GM12872 (cell line): ENCODE results near the gene CCDC57.

Experiments used
- TF ChIP-seq, protein P1 (sequence below): IDR thresholded peaks from 3 replicates; pipeline ENCODE4 v1.5.1; 2011; ENCODE audit warnings: low read depth, mild to moderate bottlenecking, low read length, moderate library complexity; ENCODE audit not compliant: insufficient read depth

The CCDC57 gene

DNA sequence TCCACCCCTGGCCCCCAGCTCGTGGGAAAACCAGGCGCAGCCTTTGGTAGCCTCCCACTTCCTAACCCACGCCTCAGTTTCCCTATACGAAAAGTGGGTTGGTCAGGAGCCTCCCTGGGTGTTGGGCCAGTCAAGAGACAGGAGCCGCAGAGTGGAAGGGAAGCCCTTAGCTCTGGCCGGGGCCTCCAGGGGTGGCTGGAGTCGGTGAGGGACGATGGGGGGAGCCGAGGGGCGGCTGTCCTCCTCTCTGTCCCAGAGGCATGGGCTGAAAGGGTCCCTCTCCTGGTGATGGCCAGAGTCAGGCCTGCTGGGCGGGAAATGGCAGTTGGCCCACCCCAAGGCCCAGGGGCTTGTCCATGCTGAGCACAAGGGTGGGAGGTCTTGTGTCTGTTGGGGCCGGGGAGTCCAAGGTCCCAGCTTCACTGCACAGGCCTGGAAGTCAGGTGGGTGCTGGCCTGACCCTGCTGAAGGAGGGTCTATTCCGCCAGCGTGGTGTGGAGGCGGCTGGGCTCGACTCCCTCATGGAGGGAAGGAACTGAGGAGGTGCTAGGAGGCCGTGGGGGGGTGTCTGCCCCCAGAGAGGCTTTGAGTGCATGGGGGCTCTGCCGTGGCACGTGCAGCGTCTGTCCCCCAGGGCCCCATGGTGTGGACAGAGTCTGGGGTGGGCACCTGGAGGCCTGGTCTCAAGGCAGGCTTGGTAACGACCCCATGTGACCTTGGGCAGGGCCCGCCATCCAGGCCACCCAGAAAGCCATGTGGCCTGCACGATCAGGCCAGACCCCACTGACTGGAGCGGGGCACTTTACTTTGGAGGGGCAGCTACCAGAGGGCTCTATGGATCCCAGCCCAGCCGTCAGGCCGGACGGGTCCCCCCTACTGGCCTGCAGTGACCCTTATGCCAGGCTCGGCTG, 17.3 kb upstream of the CCDC57 start:
- TF ChIP-seq, protein P1, sequence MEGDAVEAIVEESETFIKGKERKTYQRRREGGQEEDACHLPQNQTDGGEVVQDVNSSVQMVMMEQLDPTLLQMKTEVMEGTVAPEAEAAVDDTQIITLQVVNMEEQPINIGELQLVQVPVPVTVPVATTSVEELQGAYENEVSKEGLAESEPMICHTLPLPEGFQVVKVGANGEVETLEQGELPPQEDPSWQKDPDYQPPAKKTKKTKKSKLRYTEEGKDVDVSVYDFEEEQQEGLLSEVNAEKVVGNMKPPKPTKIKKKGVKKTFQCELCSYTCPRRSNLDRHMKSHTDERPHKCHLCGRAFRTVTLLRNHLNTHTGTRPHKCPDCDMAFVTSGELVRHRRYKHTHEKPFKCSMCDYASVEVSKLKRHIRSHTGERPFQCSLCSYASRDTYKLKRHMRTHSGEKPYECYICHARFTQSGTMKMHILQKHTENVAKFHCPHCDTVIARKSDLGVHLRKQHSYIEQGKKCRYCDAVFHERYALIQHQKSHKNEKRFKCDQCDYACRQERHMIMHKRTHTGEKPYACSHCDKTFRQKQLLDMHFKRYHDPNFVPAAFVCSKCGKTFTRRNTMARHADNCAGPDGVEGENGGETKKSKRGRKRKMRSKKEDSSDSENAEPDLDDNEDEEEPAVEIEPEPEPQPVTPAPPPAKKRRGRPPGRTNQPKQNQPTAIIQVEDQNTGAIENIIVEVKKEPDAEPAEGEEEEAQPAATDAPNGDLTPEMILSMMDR, result no peak

DNA sequence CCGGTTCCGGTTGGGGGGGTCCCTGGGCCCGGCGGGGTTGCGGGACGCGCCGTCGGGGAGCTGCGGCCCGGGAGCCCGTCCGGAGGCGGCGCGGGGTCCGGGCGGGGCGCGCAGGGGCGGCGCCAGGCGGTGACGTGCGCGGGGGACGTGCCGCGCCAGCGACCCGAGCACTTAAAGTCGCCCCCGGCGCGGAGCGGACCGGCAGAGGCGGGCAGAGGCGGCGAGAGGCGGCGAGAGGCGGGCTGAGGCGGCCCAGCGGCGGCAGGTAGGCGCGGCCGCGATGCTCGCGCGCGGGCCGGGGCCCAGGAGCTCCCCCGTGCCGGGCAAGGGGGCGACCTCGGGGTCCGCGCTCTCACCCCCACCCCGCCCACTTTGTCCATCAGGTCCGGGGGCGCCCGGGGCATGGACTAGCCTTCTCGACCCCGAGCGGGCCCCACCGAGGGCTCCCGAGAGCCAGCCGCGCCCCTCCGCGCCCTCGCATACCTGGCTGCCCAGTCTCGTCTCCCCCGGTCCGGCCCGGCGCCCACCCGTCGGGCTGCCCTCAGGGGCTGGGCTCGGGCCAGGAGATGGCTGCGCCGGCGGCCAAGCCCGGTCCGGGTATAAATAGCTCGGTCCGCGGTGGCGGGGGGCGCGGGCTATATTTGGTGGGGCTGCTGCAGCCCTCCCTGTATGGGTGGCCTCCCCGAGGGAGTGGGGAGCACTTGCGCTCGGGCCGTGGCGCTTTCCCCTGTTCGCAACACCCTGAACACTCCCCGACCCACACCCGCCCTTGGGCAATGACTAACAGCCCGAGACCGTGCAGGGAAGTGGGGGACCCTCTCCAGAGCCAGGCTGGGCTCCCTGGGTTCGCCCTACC, 16.4 kb upstream of the CCDC57 start, which contains the start of gene SLC16A3:
Gene SLC16A3 (plus strand): TSS at position 201 of the 856 bp plus-strand sequence. CDS start 6,967 bp downstream, outside the sequence.
- TF ChIP-seq, protein P1, result no peak

DNA sequence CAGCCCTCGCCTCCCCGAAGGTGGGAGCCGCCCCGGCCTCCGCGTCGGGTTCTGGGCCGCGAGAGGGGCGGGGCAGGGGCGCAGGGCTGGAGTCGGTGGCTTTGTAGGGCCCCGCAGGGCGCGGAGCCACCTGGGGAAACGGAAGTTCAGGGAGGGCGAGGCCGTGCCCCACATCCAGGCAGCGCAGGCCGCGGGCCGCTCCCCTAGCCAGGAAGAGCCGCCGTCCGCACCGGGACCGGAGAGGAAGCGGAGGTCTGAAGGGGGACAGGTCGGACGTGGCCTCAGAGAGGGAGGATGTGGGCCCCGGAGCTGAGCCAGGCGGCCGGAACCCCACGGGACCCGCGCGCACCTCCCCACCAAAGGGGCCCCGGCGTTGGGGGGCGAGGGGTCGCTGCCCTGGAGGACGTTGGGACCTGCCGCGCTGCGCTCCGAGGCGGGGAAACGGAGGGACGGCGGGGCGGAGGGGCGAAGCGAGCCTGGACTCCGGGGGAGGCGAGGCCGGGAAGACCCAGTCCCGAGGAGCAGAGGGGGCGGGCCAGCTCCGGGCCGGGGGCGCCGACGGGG, 15.7 kb upstream of the CCDC57 start:
- TF ChIP-seq, protein P1, result no peak

DNA sequence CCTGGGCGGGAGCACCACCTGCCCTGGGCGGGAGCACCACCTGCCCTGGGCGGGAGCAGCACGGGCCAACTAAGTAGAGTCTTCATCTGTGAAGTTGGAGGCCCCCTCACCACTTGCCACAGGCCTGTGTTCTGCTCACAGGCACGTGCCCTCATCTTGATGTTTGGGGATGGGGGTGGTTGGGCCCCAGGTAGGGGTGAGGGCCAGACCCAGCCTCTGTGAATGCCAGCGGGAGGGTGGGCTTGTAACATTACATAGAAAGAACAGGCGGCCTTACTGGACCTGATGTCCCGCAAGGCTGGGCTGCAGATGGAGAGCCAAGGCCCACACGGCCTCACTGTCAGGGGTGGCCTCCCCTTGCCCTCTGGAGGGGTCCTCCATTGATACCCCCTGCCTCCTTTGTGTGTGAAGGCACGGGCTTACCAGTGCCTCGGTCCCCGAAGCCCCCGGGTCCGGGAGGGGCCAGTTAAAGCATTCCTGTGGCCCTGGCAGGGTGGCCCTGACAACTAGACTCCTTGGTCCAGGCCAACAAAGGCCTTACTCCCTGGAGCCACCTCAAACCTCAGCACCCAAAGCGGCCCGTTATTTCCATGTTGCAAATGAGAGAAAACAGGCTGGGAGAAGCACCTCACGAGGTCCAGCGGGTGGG, 15.1 kb upstream of the CCDC57 start:
- TF ChIP-seq, protein P1, result no peak

GRCh38 chr17:82226809-82227628, 14.4 kb upstream of the CCDC57 start:
- TF ChIP-seq, protein P1, result no peak

GRCh38 chr17:82226146-82226808, 13.6 kb upstream of the CCDC57 start:
- TF ChIP-seq, protein P1, result no peak
